K562 (cell line): ENCODE measurements around the gene TIFAB. TPM values are rescaled to one million over a fixed set of nuclear protein-coding genes. Genes with fewer than 3 reads are reported as not detected.

Experiments
- DIDO1 ChIP-seq: fragments of 450-650 bp; IDR thresholded peaks from 2 replicates; pipeline ENCODE4 v1.6.1; 2016; ENCODE audit warnings: low read depth, missing biosample characterization, missing genetic modification characterization
- MAZ ChIP-seq, 2 experiments: fragments of 450-650 bp in 1 of 2; sonication (generic) in 1 of 2; formaldehyde crosslinking; IDR thresholded peaks in 1 of 2; conservative IDR thresholded peaks in 1 of 2; 2 replicates each; pipeline versions ENCODE4 v1.4.0 to v1.5.0; 2020; ENCODE audit warnings: mild to moderate bottlenecking in 1 of 2, missing genetic modification reagents in 1 of 2
- MED1 ChIP-seq: sonication (generic); formaldehyde crosslinking; IDR thresholded peaks from 2 replicates; pipeline ENCODE4 v1.8.1; 2023; ENCODE audit warnings: missing genetic modification reagents, borderline replicate concordance
- polyA plus RNA-seq, 8 experiments: library from polyadenylated mRNA; depleted of rRNA in 4 of 8; stranded (reverse) in 5 of 8; unstranded in 3 of 8; fragments of >200 nt; fragmentation: Nextera tagmentation in 2 of 8; fragmentation: Illumina TruSeq in 1 of 8; extraction: Ambion mirVana in 2 of 8; extraction: Trizol in 1 of 8; gene quantifications; 2 replicates each; pipeline versions ENCODE4 v1.2.1 to v1.2.3, GENCODE V29; 2011 to 2014; ENCODE audit warnings: inconsistent platforms in 1 of 8, missing spikeins in 1 of 8
- total RNA-seq, 7 experiments: library from RNA; depleted of rRNA in 6 of 7; stranded (reverse); fragments of >200 nt in 6 of 7; fragmentation: Illumina TruSeq in 2 of 7; extraction: Trizol in 2 of 7; gene quantifications; 2 replicates each; pipeline versions ENCODE4 v1.2.1 to v1.2.3, GENCODE V29; 2011 to 2021; ENCODE audit warnings: low replicate concordance in 1 of 7
- TF ChIP-seq, protein P1 (sequence below): fragments of 450-650 bp; IDR thresholded peaks from 2 replicates; pipeline ENCODE4 v1.6.1; 2017; ENCODE audit warnings: antibody characterized with exemption
- TF ChIP-seq, protein P2 (sequence below): fragments of 250-450 bp; sonication (Bioruptor Pico); IDR thresholded peaks from 2 replicates; pipeline ENCODE4 v1.8.0; 2022; ENCODE audit warnings: moderate library complexity, mild to moderate bottlenecking, inconsistent platforms
- TF ChIP-seq, protein P3 (sequence below): fragments of 250-450 bp; sonication (Bioruptor Pico); IDR thresholded peaks from 2 replicates; pipeline ENCODE4 v1.4.0; 2020; ENCODE audit warnings: borderline replicate concordance

Gene TIFAB
- total and polyA plus RNA-seq, 9 of the 15 experiments (the other 6 are each of a cell fraction or from before 2014, with no cell fraction given) = not detected

DNA sequence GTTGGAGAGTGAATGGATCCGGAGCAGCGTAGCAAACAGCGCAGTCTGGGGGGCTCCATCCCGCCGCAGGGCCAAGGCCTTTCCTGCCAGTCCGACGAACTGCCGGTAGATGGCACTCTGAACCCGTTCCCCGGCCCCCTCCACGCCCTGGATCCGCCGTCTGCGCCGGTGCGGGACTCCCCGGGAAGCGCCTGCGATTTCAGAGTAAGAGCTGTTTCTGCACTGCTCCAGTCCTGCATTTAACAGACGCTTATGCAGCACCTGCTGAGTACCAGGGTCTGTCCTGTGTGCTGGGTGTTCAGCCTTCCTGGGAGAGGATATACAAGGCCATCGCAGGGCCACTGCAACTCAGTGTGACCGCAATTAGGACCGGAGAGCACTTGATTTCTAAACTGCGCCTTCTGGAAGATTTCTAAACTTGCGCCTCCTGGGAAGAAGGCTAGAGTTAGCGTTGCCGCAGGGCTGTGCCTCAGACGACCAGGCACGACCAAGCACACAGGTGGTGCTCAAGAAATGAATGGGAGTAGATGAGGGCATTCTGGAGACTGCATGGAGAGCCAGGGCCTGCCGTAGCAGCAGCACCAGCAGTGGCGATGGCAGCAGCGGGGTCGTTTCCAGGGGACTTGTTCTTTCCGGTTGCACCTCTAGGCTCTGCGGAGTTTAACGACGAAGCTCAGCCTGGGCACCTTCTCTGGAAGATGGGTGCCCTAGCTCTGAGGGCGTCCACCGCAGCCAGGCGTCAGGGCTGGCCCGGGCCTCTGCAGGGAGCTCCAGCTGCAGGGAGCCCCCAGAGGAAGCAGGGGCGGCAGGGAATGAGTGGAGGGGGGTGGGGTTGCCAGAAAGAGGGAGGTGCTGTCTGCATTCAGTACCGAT, 14.3 kb upstream of the TIFAB start (continued):
- TF ChIP-seq, protein P1, sequence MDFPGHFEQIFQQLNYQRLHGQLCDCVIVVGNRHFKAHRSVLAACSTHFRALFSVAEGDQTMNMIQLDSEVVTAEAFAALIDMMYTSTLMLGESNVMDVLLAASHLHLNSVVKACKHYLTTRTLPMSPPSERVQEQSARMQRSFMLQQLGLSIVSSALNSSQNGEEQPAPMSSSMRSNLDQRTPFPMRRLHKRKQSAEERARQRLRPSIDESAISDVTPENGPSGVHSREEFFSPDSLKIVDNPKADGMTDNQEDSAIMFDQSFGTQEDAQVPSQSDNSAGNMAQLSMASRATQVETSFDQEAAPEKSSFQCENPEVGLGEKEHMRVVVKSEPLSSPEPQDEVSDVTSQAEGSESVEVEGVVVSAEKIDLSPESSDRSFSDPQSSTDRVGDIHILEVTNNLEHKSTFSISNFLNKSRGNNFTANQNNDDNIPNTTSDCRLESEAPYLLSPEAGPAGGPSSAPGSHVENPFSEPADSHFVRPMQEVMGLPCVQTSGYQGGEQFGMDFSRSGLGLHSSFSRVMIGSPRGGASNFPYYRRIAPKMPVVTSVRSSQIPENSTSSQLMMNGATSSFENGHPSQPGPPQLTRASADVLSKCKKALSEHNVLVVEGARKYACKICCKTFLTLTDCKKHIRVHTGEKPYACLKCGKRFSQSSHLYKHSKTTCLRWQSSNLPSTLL = no peak
- TF ChIP-seq, protein P2, sequence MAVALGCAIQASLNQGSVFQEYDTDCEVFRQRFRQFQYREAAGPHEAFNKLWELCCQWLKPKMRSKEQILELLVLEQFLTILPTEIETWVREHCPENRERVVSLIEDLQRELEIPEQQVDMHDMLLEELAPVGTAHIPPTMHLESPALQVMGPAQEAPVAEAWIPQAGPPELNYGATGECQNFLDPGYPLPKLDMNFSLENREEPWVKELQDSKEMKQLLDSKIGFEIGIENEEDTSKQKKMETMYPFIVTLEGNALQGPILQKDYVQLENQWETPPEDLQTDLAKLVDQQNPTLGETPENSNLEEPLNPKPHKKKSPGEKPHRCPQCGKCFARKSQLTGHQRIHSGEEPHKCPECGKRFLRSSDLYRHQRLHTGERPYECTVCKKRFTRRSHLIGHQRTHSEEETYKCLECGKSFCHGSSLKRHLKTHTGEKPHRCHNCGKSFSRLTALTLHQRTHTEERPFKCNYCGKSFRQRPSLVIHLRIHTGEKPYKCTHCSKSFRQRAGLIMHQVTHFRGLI (CRISPR knock-in tag) = no peak
- TF ChIP-seq DIDO1 (tag) = no peak
- no peak for TF ChIP-seq MED1 (CRISPR knock-in tag)
- TF ChIP-seq, protein P3, sequence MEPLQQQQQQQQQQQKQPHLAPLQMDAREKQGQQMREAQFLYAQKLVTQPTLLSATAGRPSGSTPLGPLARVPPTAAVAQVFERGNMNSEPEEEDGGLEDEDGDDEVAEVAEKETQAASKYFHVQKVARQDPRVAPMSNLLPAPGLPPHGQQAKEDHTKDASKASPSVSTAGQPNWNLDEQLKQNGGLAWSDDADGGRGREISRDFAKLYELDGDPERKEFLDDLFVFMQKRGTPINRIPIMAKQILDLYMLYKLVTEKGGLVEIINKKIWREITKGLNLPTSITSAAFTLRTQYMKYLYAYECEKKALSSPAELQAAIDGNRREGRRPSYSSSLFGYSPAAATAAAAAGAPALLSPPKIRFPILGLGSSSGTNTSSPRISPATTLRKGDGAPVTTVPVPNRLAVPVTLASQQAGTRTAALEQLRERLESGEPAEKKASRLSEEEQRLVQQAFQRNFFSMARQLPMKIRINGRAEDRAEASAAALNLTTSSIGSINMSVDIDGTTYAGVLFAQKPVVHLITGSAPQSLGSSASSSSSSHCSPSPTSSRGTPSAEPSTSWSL (CRISPR knock-in tag) = no peak
- no peak for TF ChIP-seq MAZ (CRISPR knock-in tag; conservative IDR thresholded peaks at IDR 0.05 in 1 of 2, IDR thresholded peaks at IDR 0.05 in 1 of 2)
- TF ChIP-seq, all 486 proteins: peak for 28
